PC-9 (cell line): Measurements from ENCODE around the gene RGL2. TPM values are rescaled to one million over a fixed set of nuclear protein-coding genes. Genes with fewer than 3 reads are reported as not detected.

Source experiments
- BruUV-seq: library from RNA; stranded (reverse); fragments of 400-500 nt; replicated peaks from 2 replicates; lab custom pipeline; 2021; lab: Mats Ljungman, UMichigan
- CTCF ChIA-PET: fragments of 300-600 bp; sonication (Branson Sonifier 250); formaldehyde crosslinking; loops from one replicate; lab custom pipeline; 2022; ENCODE audit warnings: antibody characterized with exemption; lab: Charles Lee
- POLR2A ChIA-PET: fragments of 300-600 bp; sonication (Branson Sonifier 250); formaldehyde crosslinking; loops from one replicate; lab custom pipeline; 2022; ENCODE audit warnings: antibody characterized with exemption; ENCODE audit not compliant: unreplicated experiment; lab: Charles Lee
- DNase-seq, 2 experiments: peaks; one replicate each; pipeline versions ENCODE4 v3.0.0 to v3.0.0-alpha.2; 2015 to 2022; ENCODE audit warnings: mixed read lengths in 1 of 2
- H2AFZ ChIP-seq: fragments of 200-600 bp; sonication (generic); 2 replicates; pipeline ENCODE4 v1.8.1; 2017; ENCODE audit warnings: antibody characterized with exemption
- H3F3A ChIP-seq: fragments of 200-600 bp; sonication (generic); 2 replicates; pipeline ENCODE4 v1.8.1; 2017; ENCODE audit warnings: antibody characterized with exemption, mild to moderate bottlenecking, low read depth; ENCODE audit not compliant: insufficient read depth
- H3K27ac ChIP-seq: fragments of 200-600 bp; sonication (generic); 2 replicates; pipeline ENCODE4 v1.6.1; 2016; ENCODE audit warnings: mixed run types
- H3K27me3 ChIP-seq: fragments of 200-600 bp; sonication (generic); 2 replicates; pipeline ENCODE4 v1.6.1; 2016; ENCODE audit warnings: low read depth, mixed run types; ENCODE audit not compliant: insufficient read depth
- H3K36me3 ChIP-seq: fragments of 200-600 bp; sonication (generic); 2 replicates; pipeline ENCODE4 v1.6.1; 2016; ENCODE audit warnings: low read depth, mixed run types
- H3K4me1 ChIP-seq: fragments of 200-600 bp; sonication (generic); replicated peaks from 2 replicates; pipeline ENCODE4 v1.6.1; 2016; ENCODE audit warnings: mixed run types; ENCODE audit not compliant: insufficient read depth
- H3K4me2 ChIP-seq: fragments of 200-600 bp; sonication (generic); 2 replicates; pipeline ENCODE4 v1.6.1; 2017; ENCODE audit warnings: mixed run types
- H3K4me3 ChIP-seq: fragments of 200-600 bp; sonication (generic); 2 replicates; pipeline ENCODE4 v1.6.1; 2016; ENCODE audit warnings: mixed run types
- H3K79me2 ChIP-seq: fragments of 200-600 bp; sonication (generic); 2 replicates; pipeline ENCODE4 v1.6.1; 2017; ENCODE audit warnings: low read depth, mixed run types
- H3K9me2 ChIP-seq: fragments of 200-600 bp; sonication (generic); 2 replicates; pipeline ENCODE4 v1.8.1; 2017; ENCODE audit warnings: mild to moderate bottlenecking; ENCODE audit not compliant: insufficient read depth
- H3K9me3 ChIP-seq: fragments of 200-600 bp; sonication (generic); 2 replicates; pipeline ENCODE4 v1.8.1; 2016; ENCODE audit warnings: low read depth; ENCODE audit not compliant: insufficient read depth
- H4K20me1 ChIP-seq: fragments of 200-600 bp; sonication (generic); 2 replicates; pipeline ENCODE4 v1.8.1; 2017; ENCODE audit not compliant: insufficient read depth
- EZH2 ChIP-seq: fragments of 200-600 bp; sonication (generic); IDR thresholded peaks from 2 replicates; pipeline ENCODE4 v1.8.0; 2017; ENCODE audit warnings: antibody characterized with exemption, low read depth
- intact Hi-C: fragments of 100-400 bp; cut with micrococcal nuclease; formaldehyde crosslinking; loops from one replicate; pipeline ENCODE4 v1.10.0; 2022; ENCODE audit not compliant: unreplicated experiment
- total RNA-seq: library from RNA; stranded (reverse); gene quantifications from 2 replicates; pipeline ENCODE4 v1.2.3, GENCODE V29; 2021
- TF ChIP-seq, protein P1 (sequence below): fragments of 200-600 bp; sonication (generic); conservative IDR thresholded peaks from 2 replicates; pipeline ENCODE4 v1.6.1; 2017; ENCODE audit warnings: mixed run types, antibody characterized with exemption, mild to moderate bottlenecking, moderate library complexity

RGL2 gene
- total RNA-seq, 1 experiment from 2014 or later, result 102 TPM

DNA sequence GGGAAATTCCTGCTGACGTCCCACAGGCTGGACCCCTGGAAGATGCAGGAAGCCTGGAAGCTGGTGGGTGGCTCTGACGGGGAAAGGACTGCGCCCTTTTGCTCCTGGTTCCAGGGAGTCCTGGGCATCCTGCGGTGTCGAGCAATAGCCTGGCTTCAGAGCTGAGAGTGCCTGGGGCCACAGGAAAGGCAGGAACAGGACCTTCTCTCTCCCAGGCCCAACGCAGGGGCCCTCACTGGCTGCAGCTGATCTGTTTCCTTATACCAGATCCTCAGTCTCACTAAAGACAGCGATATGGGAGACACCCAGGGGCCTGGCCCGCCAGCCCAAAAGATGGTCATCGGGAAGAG, 20.4 kb downstream of the RGL2 start:
- H3K36me3 ChIP-seq, result peaks cover 32% of the 10 kb centered on the region
- CTCF ChIA-PET, result no interaction called here
- intact Hi-C loops, result loop anchor here (10.0 kb wide), 1 partner anchor 74 kb away; the partner anchor contains the start of genes HSD17B8, RING1, RXRB and SLC39A7

DNA sequence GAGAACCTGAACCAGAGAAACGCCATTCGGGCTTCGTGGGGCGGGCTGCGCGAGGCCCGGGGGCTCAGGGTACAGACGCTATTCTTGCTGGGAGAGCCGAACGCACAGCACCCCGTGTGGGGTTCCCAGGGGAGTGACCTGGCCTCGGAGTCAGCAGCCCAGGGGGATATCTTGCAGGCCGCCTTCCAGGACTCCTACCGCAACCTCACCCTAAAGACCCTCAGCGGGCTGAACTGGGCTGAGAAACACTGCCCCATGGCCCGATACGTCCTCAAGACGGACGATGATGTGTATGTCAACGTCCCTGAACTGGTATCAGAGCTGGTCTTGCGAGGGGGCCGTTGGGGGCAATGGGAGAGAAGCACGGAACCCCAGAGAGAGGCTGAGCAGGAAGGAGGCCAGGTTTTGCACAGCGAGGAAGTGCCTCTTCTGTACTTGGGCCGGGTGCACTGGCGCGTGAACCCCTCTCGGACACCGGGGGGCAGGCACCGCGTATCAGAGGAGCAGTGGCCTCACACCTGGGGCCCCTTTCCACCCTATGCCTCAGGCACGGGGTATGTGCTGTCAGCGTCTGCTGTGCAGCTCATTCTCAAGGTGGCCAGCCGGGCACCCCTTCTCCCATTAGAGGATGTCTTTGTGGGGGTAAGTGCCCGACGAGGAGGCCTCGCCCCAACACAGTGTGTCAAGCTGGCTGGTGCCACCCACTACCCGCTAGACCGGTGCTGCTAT, 20.9 kb downstream of the RGL2 start:
- TF ChIP-seq, protein P1, sequence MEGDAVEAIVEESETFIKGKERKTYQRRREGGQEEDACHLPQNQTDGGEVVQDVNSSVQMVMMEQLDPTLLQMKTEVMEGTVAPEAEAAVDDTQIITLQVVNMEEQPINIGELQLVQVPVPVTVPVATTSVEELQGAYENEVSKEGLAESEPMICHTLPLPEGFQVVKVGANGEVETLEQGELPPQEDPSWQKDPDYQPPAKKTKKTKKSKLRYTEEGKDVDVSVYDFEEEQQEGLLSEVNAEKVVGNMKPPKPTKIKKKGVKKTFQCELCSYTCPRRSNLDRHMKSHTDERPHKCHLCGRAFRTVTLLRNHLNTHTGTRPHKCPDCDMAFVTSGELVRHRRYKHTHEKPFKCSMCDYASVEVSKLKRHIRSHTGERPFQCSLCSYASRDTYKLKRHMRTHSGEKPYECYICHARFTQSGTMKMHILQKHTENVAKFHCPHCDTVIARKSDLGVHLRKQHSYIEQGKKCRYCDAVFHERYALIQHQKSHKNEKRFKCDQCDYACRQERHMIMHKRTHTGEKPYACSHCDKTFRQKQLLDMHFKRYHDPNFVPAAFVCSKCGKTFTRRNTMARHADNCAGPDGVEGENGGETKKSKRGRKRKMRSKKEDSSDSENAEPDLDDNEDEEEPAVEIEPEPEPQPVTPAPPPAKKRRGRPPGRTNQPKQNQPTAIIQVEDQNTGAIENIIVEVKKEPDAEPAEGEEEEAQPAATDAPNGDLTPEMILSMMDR, result no peak
- Histone ChIP-seq H3K9me2 (no peaks in the 10 kb centered on the region), H2AFZ (no peak overlapping the region), H3K79me2 (peaks cover 32% of the 10 kb centered on the region), H3K4me2 (peak overlapping the region; percentile 96), H3K9me3 (no peaks in the 10 kb centered on the region), H3K4me3 (peak overlapping the region; percentile 70; the same call in 1 of the 2 replicates), H3K36me3 (peaks cover 38% of the 10 kb centered on the region), H3K27me3 (no peaks in the 10 kb centered on the region), H3K4me1 (peaks cover 36% of the 10 kb centered on the region), H3F3A (peaks cover 90% of the 10 kb centered on the region), H4K20me1 (peaks cover 36% of the 10 kb centered on the region), H3K27ac (peak overlapping the region; percentile 48; the same call in 1 of the 2 replicates)
- no TSS peak for BruUV-seq
- ChIA-PET CTCF (interaction anchor here (0.5 kb wide), 1 partner anchor 24 kb away, joined by 8 read pairs; no protein-coding TSS in a partner anchor), POLR2A (interaction anchor here (0.7 to 0.9 kb wide), 3 partner anchors 11 to 22 kb away, joined by 5 to 13 read pairs (median 5); partner anchors contain the start of genes PFDN6 and WDR46)
- intact Hi-C loops, result loop anchor here (2.0 to 10.0 kb wide), 2 partner anchors 21 to 73 kb away; partner anchors contain the start of genes HSD17B8, RGL2, RING1 and RXRB
- DNase-seq, result peak in 1 of 2 experiments; percentile 21

More for the DNA sequence above, 20.4 kb downstream of the RGL2 start:
- H2AFZ ChIP-seq, result no peak overlapping the region
- H3F3A ChIP-seq, result peaks cover 85% of the 10 kb centered on the region
- no peaks in the 10 kb centered on the region for H3K9me2 ChIP-seq
- no peaks in the 10 kb centered on the region for H3K9me3 ChIP-seq
- no TSS peak for BruUV-seq
- peaks cover 32% of the 10 kb centered on the region for H4K20me1 ChIP-seq
- POLR2A ChIA-PET, result interaction anchor here (0.6 kb wide), 1 partner anchor 20 kb away, joined by 4 read pairs; no protein-coding TSS in a partner anchor
- no peak overlapping the region for H3K4me3 ChIP-seq
- no peaks in the 10 kb centered on the region for H3K27me3 ChIP-seq
- H3K27ac ChIP-seq, result no peak overlapping the region
- H3K4me2 ChIP-seq, result no peak overlapping the region
- peaks cover 33% of the 10 kb centered on the region for H3K4me1 ChIP-seq
- TF ChIP-seq, protein P1, result no peak
- peak in 1 of 2 experiments; percentile 24 for DNase-seq
- H3K79me2 ChIP-seq, result peaks cover 27% of the 10 kb centered on the region

DNA sequence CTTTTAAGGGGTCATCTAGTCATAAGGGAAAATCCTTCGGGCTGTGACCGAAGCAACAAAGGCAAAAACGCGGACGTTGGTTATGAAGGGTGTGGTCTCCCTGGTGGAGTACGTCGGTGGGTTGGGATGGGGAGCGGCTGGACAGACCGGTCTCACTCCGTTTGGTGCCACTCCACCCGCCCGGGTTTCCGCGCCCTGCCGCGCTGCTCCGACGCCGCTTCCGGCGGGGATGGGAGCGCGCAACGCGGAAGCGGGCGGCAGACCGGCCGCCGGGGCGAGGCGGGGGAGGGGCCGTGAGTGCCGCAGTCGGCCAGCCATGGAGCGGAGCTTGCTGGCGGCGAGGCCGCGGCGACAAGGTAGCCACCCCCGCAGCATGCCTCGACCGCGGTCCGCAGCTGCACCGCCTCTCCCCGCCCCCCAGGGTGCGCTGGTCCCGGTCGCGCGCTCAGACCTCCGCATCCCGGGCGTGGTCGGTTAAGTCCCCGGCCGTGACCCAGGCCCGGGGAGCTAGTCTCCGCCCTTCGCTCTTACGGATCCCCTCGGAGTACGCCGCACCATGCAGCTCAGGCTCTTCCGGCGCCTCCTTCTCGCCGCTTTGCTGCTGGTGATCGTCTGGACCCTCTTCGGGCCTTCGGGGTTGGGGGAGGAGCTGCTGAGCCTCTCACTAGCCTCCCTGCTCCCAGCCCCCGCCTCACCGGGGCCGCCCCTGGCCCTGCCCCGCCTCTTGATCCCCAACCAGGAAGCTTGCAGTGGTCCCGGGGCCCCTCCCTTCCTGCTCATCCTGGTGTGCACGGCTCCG, 21.7 kb downstream of the RGL2 start, which contains the start of gene B3GALT4:
TSS of gene B3GALT4 (plus strand) at position 260 of the 799 bp plus-strand sequence. CDS start at position 557, 297 bp downstream.
- BruUV-seq, result no TSS peak
- POLR2A ChIA-PET, result interaction anchor here (0.7 to 0.9 kb wide), 3 partner anchors 12 to 22 kb away, joined by 5 to 13 read pairs (median 5); partner anchors contain the start of genes PFDN6 and WDR46
- Histone ChIP-seq H3K27me3 (no peaks in the 10 kb centered on the region), H3K4me2 (peak within 1 kb of the TSS; percentile 96), H4K20me1 (peaks cover 36% of the 10 kb centered on the region), H3K27ac (peak within 1 kb of the TSS; percentile 79), H3K36me3 (peaks cover 44% of the 10 kb centered on the region), H3K9me3 (no peaks in the 10 kb centered on the region), H2AFZ (no peak within 1 kb of the TSS), H3K79me2 (peaks cover 40% of the 10 kb centered on the region), H3K4me1 (peaks cover 36% of the 10 kb centered on the region), H3F3A (peaks cover 91% of the 10 kb centered on the region), H3K9me2 (no peaks in the 10 kb centered on the region), H3K4me3 (peak within 1 kb of the TSS; percentile 70; the same call in 1 of the 2 replicates)
- intact Hi-C loops, result loop anchor here (2.0 to 10.0 kb wide), 2 partner anchors 22 to 72 kb away; partner anchors contain the start of genes HSD17B8, RGL2, RING1 and RXRB
- CTCF ChIA-PET, result interaction anchor here (0.5 to 0.6 kb wide), 2 partner anchors 25 to 442 kb away, joined by 3 to 8 read pairs; no protein-coding TSS in a partner anchor
- TF ChIP-seq, protein P1, result peak; percentile 63
- no peak for TF ChIP-seq EZH2
- peak; percentile 92 to 93 for DNase-seq
